ENCODE results near the gene CENPN. TPM values are rescaled to one million over a fixed set of nuclear protein-coding genes. Genes with fewer than 3 reads are reported as not detected.

CENPN gene
- total and polyA plus RNA-seq, 8 donors: 12.3 to 31.0 (median 18.9) TPM

DNA sequence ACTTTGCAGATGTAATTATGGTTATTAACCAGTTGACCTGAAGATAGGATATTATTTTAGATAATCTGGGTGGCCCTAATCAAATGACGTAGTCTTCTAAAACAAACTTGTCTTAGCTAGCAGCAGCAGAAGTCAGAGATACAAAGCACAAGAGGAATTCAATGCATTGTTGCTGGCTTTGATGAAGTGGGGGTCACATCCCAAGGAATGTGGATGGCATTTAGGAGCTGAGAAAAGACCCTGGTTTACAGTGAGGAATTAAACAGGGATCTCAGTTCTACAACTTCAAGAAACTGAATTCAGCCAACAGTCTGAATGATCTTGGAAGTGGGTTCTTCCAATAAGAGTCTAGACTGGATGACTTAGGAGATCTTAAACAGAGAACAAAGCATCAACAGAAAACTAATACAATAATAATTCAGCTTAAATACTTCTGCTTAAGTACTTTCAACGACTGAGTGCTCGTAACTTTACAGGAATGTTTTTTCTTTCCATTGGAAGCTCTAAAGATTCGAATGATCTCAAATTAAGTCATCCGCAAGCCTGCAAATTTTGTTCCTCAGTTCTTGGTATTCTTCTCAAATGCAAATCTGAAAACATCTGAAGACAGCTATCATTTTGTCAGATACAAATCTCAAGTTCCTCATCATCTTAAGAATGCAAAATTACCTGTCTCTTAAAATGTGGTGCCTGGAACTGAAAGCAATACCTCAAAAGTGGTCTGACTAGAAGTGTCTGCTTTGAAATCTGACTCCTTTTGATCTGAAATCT is 66.7 kb downstream of the CENPN start:
- intact Hi-C loops (cut with DNase I): no loop called here
- Histone ChIP-seq H3K4me1 (peaks cover 0 to 13% of the 10 kb centered on the region in 2 donors), H3K27me3 (no peaks in the 10 kb centered on the region), H3K36me3 (no peaks in the 10 kb centered on the region), H3K4me3 (no peak overlapping the region), H3K27ac (no peak overlapping the region), H3K9me3 (no peaks in the 10 kb centered on the region)
- TF ChIP-seq, protein P1, sequence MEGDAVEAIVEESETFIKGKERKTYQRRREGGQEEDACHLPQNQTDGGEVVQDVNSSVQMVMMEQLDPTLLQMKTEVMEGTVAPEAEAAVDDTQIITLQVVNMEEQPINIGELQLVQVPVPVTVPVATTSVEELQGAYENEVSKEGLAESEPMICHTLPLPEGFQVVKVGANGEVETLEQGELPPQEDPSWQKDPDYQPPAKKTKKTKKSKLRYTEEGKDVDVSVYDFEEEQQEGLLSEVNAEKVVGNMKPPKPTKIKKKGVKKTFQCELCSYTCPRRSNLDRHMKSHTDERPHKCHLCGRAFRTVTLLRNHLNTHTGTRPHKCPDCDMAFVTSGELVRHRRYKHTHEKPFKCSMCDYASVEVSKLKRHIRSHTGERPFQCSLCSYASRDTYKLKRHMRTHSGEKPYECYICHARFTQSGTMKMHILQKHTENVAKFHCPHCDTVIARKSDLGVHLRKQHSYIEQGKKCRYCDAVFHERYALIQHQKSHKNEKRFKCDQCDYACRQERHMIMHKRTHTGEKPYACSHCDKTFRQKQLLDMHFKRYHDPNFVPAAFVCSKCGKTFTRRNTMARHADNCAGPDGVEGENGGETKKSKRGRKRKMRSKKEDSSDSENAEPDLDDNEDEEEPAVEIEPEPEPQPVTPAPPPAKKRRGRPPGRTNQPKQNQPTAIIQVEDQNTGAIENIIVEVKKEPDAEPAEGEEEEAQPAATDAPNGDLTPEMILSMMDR (IDR thresholded peaks at IDR 0.05): no peak
- ATAC-seq (no peak), DNase-seq (no peak)

DNA sequence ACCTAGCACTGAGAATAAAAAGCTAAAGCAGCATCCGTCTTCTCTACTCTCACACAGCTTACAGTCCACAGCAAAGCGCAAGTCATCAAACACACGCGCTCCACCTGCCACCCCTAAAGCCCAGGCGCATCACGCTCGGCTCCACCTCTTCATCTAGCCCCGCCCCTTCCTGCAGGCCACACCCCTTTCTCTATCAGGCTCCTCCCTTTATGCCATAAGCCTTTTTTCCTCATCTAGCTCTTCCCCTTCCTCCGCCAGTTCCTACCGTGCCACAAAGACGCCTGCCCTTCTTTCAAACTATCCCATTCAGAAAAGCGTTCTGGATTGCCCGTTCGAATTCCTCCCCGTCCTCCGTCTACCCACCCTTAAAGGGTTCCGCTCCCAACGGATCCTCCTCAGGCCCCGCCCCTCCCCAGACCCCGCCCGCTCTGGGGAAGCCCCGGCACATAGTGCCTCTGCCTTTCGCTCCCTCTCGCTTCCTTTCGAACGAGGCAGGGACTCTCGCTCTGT is 69.6 kb downstream of the CENPN start:
- intact Hi-C loops (cut with DNase I): no loop called here
- peak in 3 of 4 donors; percentile 86 to 97 (median 92) for DNase-seq
- H3K27ac ChIP-seq: peak overlapping the region; percentile 92 to 94
- peaks cover 0 to 13% of the 10 kb centered on the region in 2 donors for H3K4me1 ChIP-seq
- H3K36me3 ChIP-seq: no peaks in the 10 kb centered on the region
- peak; percentile 96 for ATAC-seq
- no peaks in the 10 kb centered on the region for H3K27me3 ChIP-seq
- peak overlapping the region; percentile 57 to 81 for H3K4me3 ChIP-seq
- no peaks in the 10 kb centered on the region for H3K9me3 ChIP-seq
- TF ChIP-seq, protein P1 (IDR thresholded peaks at IDR 0.05): no peak

DNA sequence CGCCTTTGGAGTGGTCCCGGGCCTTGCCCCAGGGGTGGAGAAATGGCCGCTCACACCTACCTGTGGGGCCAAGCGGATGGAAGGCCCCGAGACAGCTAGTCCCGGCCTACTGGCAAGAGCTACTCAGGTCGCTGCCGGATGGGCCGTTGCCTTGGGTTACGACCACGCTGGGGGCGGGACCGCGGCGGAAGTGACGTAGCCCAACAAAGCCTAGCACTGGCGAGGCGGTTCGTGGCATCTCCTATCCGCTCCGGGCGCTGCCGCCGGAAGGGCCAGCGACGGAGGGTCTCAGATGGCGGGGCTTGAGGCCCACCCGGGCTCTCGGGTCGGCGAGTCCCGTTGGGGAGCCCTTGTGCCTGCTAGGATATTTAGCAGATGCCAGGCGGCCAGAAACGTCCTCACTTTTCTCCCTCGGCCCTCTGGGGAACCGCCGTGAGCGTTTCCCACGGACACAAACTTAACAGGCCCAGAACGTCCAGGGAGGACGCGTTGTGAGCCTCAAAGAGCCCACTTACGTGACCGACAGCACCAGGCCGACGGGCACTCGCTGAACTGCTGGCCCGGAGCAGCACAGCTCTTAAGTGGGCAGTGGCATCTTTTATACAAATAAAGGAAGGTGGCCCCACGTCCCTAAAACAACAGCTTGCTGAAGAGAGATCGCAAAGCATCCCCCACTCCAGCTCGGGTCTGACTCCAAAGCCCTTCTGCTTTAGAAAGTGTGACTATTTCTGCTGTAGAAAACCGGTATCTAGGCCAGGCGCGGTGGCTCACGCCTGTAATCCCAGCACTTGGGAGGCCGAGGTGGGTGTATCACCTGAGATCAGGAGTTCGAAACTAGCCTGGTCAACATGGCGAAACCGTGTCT is 70.3 kb downstream of the CENPN start, which contains the start of gene C16orf46:
Gene C16orf46 (minus strand): TSS at position 163 of the 865 bp plus-strand sequence. CDS start 13,283 bp downstream, outside the sequence.
- Histone ChIP-seq H3K4me3 (peak within 1 kb of the TSS; percentile 57 to 81), H3K36me3 (no peaks in the 10 kb centered on the region), H3K27me3 (no peaks in the 10 kb centered on the region), H3K9me3 (no peaks in the 10 kb centered on the region), H3K27ac (peak within 1 kb of the TSS; percentile 92 to 94), H3K4me1 (peaks cover 0 to 13% of the 10 kb centered on the region in 2 donors)
- peak; percentile 97 to 99 (median 98) for DNase-seq
- TF ChIP-seq, protein P1 (IDR thresholded peaks at IDR 0.05): no peak
- intact Hi-C loops (cut with DNase I): no loop called here
- peak; percentile 98 for ATAC-seq

DNA sequence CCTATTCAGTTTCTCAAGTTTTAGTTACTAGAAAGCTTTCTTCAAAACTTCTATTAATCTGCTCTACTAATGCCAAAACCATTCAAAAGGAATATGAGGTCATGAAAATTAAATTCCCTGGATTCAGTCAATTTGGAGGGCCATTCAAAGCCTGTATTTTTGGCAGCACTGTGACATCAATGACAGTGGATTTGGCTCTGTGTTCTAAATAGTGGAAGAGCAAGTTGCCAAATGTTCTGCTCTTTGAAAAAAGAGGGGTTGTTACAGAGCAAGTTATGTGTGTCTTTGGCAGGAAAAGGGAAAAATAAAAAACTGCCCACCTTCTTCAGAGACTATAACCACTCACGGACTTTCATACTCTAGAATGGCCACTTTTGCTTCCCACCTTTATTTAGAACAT is 73.2 kb downstream of the CENPN start:
- H3K36me3 ChIP-seq: peaks cover 0 to 6% of the 10 kb centered on the region in 2 donors
- no peak overlapping the region for H3K27ac ChIP-seq
- TF ChIP-seq, protein P1 (IDR thresholded peaks at IDR 0.05): no peak
- H3K27me3 ChIP-seq: no peaks in the 10 kb centered on the region
- DNase-seq: peak in 1 of 4 donors; percentile 47
- peaks cover 0 to 13% of the 10 kb centered on the region in 2 donors for H3K4me1 ChIP-seq
- H3K4me3 ChIP-seq: no peak overlapping the region
- no peak for ATAC-seq
- H3K9me3 ChIP-seq: no peaks in the 10 kb centered on the region
- intact Hi-C loops (cut with DNase I): no loop called here
